ENCODE measurements around the gene ARID5B.

ARID5B gene

GRCh38 chr10:62077330-62078015, 176.0 kb downstream of the ARID5B start:
- Histone ChIP-seq H3K4me1 (peaks cover 4 to 99% (median 76%) of the 10 kb centered on the region in 4 donors), H3K9me3 (no peaks in the 10 kb centered on the region), H3K27ac (peak overlapping the region; percentile 64 to 81), H3K27me3 (no peaks in the 10 kb centered on the region), H3K4me3 (no peak overlapping the region), H3K36me3 (peaks cover 5 to 52% (median 41%) of the 10 kb centered on the region in 3 donors)
- TF ChIP-seq, protein P1, sequence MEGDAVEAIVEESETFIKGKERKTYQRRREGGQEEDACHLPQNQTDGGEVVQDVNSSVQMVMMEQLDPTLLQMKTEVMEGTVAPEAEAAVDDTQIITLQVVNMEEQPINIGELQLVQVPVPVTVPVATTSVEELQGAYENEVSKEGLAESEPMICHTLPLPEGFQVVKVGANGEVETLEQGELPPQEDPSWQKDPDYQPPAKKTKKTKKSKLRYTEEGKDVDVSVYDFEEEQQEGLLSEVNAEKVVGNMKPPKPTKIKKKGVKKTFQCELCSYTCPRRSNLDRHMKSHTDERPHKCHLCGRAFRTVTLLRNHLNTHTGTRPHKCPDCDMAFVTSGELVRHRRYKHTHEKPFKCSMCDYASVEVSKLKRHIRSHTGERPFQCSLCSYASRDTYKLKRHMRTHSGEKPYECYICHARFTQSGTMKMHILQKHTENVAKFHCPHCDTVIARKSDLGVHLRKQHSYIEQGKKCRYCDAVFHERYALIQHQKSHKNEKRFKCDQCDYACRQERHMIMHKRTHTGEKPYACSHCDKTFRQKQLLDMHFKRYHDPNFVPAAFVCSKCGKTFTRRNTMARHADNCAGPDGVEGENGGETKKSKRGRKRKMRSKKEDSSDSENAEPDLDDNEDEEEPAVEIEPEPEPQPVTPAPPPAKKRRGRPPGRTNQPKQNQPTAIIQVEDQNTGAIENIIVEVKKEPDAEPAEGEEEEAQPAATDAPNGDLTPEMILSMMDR (IDR thresholded peaks at IDR 0.05) = no peak
- intact Hi-C loops (cut with DNase I; ENCODE audit: low total_unique reads) = no loop called here
- no peak for DNase-seq

DNA sequence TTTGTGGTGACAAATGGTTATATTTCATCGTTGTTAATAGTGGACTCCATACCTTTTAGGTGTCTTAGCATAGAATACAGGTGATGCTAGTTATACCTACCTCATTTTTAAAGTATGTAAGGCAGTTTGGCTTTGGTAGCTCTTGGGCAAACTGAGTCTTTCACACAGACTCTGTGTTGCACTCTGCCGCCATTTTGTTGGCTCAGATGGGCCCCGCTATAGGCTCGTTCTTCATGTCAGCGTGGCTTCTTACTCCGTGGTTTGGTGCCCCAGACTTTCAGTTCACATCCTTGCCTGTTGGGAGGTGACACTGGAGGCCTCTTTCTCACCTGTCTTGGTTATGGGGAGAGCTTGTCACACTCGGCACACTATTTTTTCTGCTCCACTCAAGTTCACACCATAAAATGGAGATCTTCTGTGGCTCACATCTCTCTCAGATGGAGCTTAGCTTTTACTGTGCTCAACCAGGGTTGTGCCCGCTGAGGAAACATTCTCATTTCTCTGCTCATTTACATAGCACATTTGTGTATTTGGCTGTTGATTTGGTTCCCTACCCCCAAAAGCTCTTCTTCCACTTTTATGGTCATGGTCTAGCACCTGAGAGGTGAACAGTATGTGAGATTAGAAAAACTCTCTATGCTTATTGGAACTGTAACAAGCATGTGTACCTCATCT, 178.5 kb downstream of the ARID5B start:
- intact Hi-C loops (cut with DNase I; ENCODE audit: low total_unique reads) = loop anchor here (10.0 kb wide), 1 partner anchor 175 kb away; the partner anchor contains the start of gene ARID5B

DNA sequence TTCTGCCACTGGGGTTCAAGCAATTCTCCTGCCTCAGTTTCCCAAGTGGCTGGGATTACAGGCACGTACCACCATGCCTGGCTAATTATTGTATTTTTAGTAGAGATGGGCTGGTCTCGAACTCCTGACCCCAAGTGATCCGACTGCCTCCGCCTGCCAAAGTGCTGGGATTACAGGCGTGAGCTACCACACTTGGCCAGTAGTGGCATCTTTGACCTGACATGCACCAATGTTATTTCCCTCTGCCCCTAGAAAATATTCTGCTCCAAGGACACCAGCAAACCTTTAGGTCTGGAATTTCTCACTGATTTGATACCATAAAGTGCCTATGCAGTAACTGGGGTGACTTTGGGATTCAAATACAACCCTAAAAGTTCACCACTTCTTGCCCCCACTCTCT, 179.4 kb downstream of the ARID5B start:
- TF ChIP-seq, protein P1 (IDR thresholded peaks at IDR 0.05) = peak in 1 of 2 experiments; percentile 16
- no peak for DNase-seq
- peaks cover 0 to 92% (median 69%) of the 10 kb centered on the region in 4 donors for H3K4me1 ChIP-seq
- intact Hi-C loops (cut with DNase I; ENCODE audit: low total_unique reads) = loop anchor here (10.0 kb wide), 1 partner anchor 176 kb away; the partner anchor contains the start of gene ARID5B
- H3K9me3 ChIP-seq = no peaks in the 10 kb centered on the region
- H3K27me3 ChIP-seq = no peaks in the 10 kb centered on the region
- peak overlapping the region; percentile 73 to 81 for H3K27ac ChIP-seq
- peaks cover 10 to 33% (median 30%) of the 10 kb centered on the region in 3 donors for H3K36me3 ChIP-seq
- H3K4me3 ChIP-seq = no peak overlapping the region

More for the DNA sequence above, 178.5 kb downstream of the ARID5B start:
- H3K36me3 ChIP-seq = peaks cover 7 to 33% (median 30%) of the 10 kb centered on the region in 3 donors
- H3K4me3 ChIP-seq = no peak overlapping the region
- DNase-seq = no peak
- peak overlapping the region; percentile 73 to 81 for H3K27ac ChIP-seq
- H3K27me3 ChIP-seq = no peaks in the 10 kb centered on the region
- H3K9me3 ChIP-seq = no peaks in the 10 kb centered on the region
- TF ChIP-seq, protein P1 (IDR thresholded peaks at IDR 0.05) = no peak
- H3K4me1 ChIP-seq = peaks cover 4 to 97% (median 77%) of the 10 kb centered on the region in 4 donors

GRCh38 chr10:62081341-62082270, 180.1 kb downstream of the ARID5B start:
- TF ChIP-seq, protein P1 (IDR thresholded peaks at IDR 0.05) = no peak
- DNase-seq = no peak
- Histone ChIP-seq H3K9me3 (no peaks in the 10 kb centered on the region), H3K27me3 (no peaks in the 10 kb centered on the region), H3K36me3 (peaks cover 16 to 36% (median 33%) of the 10 kb centered on the region in 3 donors), H3K4me1 (peaks cover 0 to 86% (median 62%) of the 10 kb centered on the region in 4 donors), H3K27ac (peak overlapping the region; percentile 73 to 81), H3K4me3 (no peak overlapping the region)
- intact Hi-C loops (cut with DNase I; ENCODE audit: low total_unique reads) = loop anchor here (10.0 kb wide), 1 partner anchor 177 kb away; the partner anchor contains the start of gene ARID5B

DNA sequence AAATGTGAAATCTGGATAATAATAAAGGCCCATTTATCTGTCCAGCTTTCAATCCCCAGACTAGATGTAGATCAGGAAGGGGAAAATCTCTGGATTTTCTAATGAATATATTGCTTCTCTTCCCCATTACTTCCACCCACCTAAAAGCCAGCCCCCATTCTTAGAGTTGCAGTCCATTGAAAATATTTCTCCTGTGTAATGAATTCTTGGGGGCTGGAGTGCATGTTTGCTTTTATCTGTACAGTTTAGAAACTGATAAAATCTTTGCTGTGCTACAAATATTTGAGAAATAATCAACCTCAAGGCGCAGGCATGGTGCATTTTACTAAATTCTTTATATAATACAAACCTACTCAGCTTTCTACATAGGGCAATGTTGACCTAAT, 180.8 kb downstream of the ARID5B start:
- peaks cover 19 to 41% (median 35%) of the 10 kb centered on the region in 3 donors for H3K36me3 ChIP-seq
- no peak overlapping the region for H3K4me3 ChIP-seq
- no peak for DNase-seq
- no peaks in the 10 kb centered on the region for H3K9me3 ChIP-seq
- H3K4me1 ChIP-seq = peaks cover 0 to 84% (median 57%) of the 10 kb centered on the region in 4 donors
- intact Hi-C loops (cut with DNase I; ENCODE audit: low total_unique reads) = loop anchor here (10.0 kb wide), 1 partner anchor 177 kb away; the partner anchor contains the start of gene ARID5B
- H3K27me3 ChIP-seq = no peaks in the 10 kb centered on the region
- TF ChIP-seq, protein P1 (IDR thresholded peaks at IDR 0.05) = no peak
- H3K27ac ChIP-seq = peak overlapping the region; percentile 73 to 81

All from tibial artery (tissue), 4 donors.